Pons (tissue), 1 donor: ENCODE data around the gene SMARCA5.
"Not testable (repeated sequence)": the region's sequence is repeated elsewhere in the genome, so short reads cannot be mapped to it uniquely, and the experiment has no call there.

ENCODE experiments used
- DNase-seq: peaks from one replicate; pipeline ENCODE4 v3.0.0-alpha.2; 2016; ENCODE audit warnings: low spot score

The SMARCA5 gene, protein sequence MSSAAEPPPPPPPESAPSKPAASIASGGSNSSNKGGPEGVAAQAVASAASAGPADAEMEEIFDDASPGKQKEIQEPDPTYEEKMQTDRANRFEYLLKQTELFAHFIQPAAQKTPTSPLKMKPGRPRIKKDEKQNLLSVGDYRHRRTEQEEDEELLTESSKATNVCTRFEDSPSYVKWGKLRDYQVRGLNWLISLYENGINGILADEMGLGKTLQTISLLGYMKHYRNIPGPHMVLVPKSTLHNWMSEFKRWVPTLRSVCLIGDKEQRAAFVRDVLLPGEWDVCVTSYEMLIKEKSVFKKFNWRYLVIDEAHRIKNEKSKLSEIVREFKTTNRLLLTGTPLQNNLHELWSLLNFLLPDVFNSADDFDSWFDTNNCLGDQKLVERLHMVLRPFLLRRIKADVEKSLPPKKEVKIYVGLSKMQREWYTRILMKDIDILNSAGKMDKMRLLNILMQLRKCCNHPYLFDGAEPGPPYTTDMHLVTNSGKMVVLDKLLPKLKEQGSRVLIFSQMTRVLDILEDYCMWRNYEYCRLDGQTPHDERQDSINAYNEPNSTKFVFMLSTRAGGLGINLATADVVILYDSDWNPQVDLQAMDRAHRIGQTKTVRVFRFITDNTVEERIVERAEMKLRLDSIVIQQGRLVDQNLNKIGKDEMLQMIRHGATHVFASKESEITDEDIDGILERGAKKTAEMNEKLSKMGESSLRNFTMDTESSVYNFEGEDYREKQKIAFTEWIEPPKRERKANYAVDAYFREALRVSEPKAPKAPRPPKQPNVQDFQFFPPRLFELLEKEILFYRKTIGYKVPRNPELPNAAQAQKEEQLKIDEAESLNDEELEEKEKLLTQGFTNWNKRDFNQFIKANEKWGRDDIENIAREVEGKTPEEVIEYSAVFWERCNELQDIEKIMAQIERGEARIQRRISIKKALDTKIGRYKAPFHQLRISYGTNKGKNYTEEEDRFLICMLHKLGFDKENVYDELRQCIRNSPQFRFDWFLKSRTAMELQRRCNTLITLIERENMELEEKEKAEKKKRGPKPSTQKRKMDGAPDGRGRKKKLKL

GRCh38 chr4:143513314-143514168 is at the start of gene SMARCA5:
Gene SMARCA5 (plus strand): TSS chr4:143513702. CDS start chr4:143513925, 223 bp downstream.
- DNase-seq: peak; percentile 98

- DNase-seq: no peak
These were observed 40.0 kb upstream of the SMARCA5 start for GRCh38 chr4:143473334-143474126.

GRCh38 chr4:143477487-143477886 is 36.0 kb upstream of the SMARCA5 start:
- DNase-seq: no peak

DNA sequence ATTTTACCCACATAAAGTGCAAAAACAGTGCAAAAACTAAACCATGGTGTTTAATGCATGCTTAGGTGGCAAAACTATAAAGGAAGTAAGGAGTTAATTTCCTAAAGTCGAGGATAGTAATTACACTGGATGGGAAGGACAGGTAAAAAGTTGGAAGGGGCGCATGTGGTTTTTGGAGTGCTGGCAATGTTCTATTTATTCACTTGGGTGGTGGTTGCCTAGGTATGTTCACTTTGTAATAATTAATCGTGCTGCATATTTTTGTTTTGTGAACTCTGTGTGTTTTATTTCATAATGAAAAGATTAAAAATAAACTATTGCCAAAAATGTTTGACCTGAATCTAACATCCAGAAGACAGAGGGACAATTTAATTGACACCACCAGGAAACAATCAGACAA is 32.1 kb upstream of the SMARCA5 start:
- no peak for DNase-seq

DNA sequence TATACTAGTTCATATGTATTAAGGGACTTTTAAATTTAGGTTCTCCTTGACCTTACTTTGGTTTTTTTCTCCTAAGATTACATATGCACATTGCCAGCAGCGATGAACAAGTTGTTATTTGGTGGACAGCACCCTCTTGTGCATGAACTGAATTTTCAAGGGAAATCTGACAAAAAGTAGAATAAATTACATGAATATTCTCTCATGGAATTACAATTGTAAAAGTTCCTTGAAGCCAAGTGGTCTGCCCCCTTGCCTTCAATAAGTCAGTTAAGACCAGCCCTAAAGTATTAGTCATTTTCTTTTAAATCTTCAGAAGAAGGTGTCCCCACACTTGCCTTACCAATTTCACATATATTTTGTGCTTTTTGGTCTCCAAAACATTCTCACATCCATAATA is 30.7 kb upstream of the SMARCA5 start:
- DNase-seq: peak; percentile 87

DNA sequence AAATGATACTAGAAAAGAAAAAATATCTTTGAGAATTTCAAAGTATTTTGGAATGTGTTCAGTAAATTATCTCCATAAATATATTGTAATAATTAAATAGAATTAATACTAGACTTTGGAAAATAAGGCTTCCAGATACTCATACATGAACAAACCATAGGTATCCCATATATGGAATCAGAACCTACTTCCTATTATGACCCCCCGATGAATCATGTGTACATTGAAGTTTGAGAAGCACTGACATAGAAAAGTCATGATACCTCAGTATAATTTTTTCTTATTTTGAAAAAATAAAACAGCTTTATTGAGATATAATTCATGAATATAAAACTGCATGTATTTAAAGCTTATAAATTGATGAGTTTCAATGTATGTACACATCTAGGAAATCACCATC is 27.2 kb upstream of the SMARCA5 start:
- no peak for DNase-seq

- no peak for DNase-seq
These were observed 24.8 kb upstream of the SMARCA5 start for GRCh38 chr4:143488687-143489086.

DNA sequence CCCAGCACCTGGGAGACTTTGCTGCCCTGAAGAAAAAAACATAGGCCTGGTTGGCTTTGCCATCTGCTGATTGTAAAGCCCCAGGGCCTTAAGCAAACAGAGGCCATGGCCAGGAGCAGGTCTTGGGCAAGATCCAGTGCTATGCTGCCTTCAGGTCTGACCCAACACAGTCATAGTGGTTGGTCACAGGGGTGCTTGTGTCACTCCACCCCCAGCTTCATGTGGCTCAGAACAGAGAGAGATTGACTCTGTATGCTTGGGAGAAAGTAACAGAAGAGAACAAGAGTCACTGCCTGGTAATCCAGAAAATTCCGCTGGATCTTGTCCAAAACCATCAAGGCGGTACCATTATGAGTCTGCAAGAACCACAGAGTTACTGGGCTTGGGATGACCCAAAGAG is 24.4 kb upstream of the SMARCA5 start:
- no peak for DNase-seq

DNA sequence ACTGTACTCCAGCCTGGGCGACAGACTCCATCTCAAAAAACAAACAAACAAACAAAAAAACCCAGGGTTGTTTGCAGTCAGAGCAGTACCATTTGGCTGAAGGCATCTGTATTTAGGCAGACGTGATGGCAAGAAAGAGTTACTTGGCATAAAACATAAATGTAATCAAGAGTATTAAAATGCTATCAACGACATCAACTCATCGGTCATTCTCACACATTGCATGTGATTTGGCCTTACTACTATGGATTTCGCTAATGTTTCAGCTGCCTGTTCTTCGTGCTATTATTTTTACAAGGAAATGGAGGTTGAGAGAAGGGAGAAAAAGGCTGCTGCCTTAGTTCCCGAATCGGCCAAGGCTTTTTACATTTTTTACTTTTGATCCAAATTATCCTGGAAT is 15.5 kb upstream of the SMARCA5 start:
- no peak for DNase-seq

DNA sequence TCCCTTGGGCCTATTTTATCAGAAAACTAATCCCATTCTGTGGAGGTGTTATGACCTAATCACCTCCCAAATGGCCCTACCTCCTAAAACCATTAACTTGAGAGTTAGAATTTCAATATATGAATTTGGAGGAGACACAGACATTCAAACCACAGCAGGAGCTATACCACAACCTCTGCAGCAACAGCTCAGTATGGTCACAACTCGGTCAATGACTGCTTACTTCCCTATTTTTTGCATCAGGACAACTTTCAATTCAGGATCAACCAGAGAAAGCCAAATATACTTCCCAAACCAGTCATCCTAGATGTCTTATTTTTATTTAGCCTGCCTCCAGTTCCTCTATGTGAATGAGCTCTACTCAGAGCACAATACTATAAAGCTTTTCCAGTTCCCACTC is 11.3 kb upstream of the SMARCA5 start:
- no peak for DNase-seq

GRCh38 chr4:143506031-143506430 is 7.5 kb upstream of the SMARCA5 start:
- DNase-seq: no peak

GRCh38 chr4:143511906-143512305 is 1.6 kb upstream of the SMARCA5 start:
- no peak for DNase-seq

- DNase-seq: no peak
These were observed 556 bp upstream of the SMARCA5 start for GRCh38 chr4:143512978-143513313.

GRCh38 chr4:143514169-143514495 is 630 bp downstream of the SMARCA5 start:
- peak; percentile 31 for DNase-seq

GRCh38 chr4:143514497-143514896 is 995 bp downstream of the SMARCA5 start:
- DNase-seq: peak; percentile 63

- DNase-seq: no peak
These were observed 1.4 kb downstream of the SMARCA5 start for GRCh38 chr4:143514901-143515300.

- no peak for DNase-seq
These were observed 2.4 kb downstream of the SMARCA5 start for GRCh38 chr4:143515905-143516304.

- no peak for DNase-seq
These were observed 4.3 kb downstream of the SMARCA5 start for GRCh38 chr4:143517764-143518163.

GRCh38 chr4:143524211-143524610 is 10.7 kb downstream of the SMARCA5 start:
- DNase-seq: no peak

DNA sequence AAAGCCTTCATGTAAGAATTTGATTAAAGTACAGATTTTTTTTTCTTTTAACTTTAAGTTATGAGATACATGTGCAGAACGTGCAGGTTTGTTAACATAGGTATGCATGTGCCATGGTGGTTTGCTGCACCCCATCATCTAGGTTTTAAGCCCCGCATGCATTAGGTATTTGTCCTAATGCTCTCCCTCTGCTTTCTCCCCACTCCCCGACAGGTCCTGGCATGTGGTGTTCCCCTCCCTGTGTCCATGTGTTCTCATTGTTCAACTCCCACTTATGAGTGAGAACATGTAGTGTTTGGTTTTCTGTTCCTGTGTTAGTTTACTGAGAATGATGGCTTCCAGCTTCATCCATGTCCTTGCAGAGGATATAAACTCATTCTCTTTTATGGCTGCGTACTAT is 14.5 kb downstream of the SMARCA5 start:
- DNase-seq: not testable (repeated sequence)

- peak; percentile 12 for DNase-seq
These were observed 17.9 kb downstream of the SMARCA5 start for GRCh38 chr4:143531380-143531779.
